H1 (cell line): ENCODE data around the gene GMIP. TPM values are rescaled to one million over a fixed set of nuclear protein-coding genes. Genes with fewer than 3 reads are reported as not detected.
A peak's percentile ranks its signal among the peaks of the same experiment; 100 is the strongest.

Experiments used
- CTCF ChIA-PET: fragments of 300-600 bp; sonication (Branson Sonifier 250); formaldehyde crosslinking; loops from one replicate; lab custom pipeline; 2021; ENCODE audit not compliant: partially characterized antibody; lab: Charles Lee
- POLR2A ChIA-PET: fragments of 300-600 bp; sonication (Branson Sonifier 250); formaldehyde crosslinking; loops from one replicate; lab custom pipeline; 2021; ENCODE audit warnings: inconsistent platforms; ENCODE audit not compliant: partially characterized antibody; lab: Charles Lee
- DNase-seq, 2 experiments: peaks; one replicate each; pipeline versions ENCODE4 v3.0.0 to v3.0.0-alpha.2; 2010 to 2022; ENCODE audit warnings: low spot score in 2 of 2, low read depth in 1 of 2, mixed read lengths in 1 of 2
- FAIRE-seq: peaks from 2 replicates; lab custom pipeline; 2011; peaks lifted over from hg19 to GRCh38; lab: Jason Lieb, UNC
- H2AFZ ChIP-seq: 2 replicates; pipeline ENCODE4 v1.8.1; 2012; ENCODE audit warnings: low read length, inconsistent platforms
- H2AK5ac ChIP-seq: 2 replicates; pipeline ENCODE4 v1.6.1; 2013; ENCODE audit warnings: low read depth, low read length
- H2BK120ac ChIP-seq: replicated peaks from 2 replicates; pipeline ENCODE3; 2013; ENCODE audit warnings: low read depth, low read length, inconsistent platforms
- H2BK12ac ChIP-seq: 2 replicates; pipeline ENCODE4 v1.6.1; 2013; ENCODE audit warnings: low read depth, low read length
- H2BK15ac ChIP-seq: 2 replicates; pipeline ENCODE4 v1.6.1; 2013; ENCODE audit warnings: low read length
- H2BK20ac ChIP-seq: 2 replicates; pipeline ENCODE4 v1.6.1; 2013; ENCODE audit warnings: low read length
- H2BK5ac ChIP-seq: 2 replicates; pipeline ENCODE4 v1.6.1; 2013; ENCODE audit warnings: low read depth, low read length
- H3K14ac ChIP-seq: 2 replicates; pipeline ENCODE4 v1.6.1; 2013; ENCODE audit warnings: inconsistent platforms; ENCODE audit not compliant: insufficient read length
- H3K18ac ChIP-seq: 2 replicates; pipeline ENCODE4 v1.6.1; 2013; ENCODE audit warnings: low read length; ENCODE audit errors: extremely low read depth
- H3K23ac ChIP-seq: 2 replicates; pipeline ENCODE4 v1.6.1; 2013; ENCODE audit warnings: inconsistent platforms; ENCODE audit not compliant: insufficient read length
- H3K23me2 ChIP-seq: 2 replicates; pipeline ENCODE4 v1.6.1; 2013; ENCODE audit warnings: low read depth, low read length
- H3K27ac ChIP-seq: 2 replicates; pipeline ENCODE4 v1.6.1; 2011; ENCODE audit warnings: low read depth, low read length, inconsistent platforms
- H3K27me3 ChIP-seq, 4 experiments: replicated peaks in 1 of 4; 1 replicate in 1 of 4; 2 replicates in 3 of 4; pipeline versions ENCODE4 v1.6.1 to v1.8.1; 2011 to 2013; ENCODE audit warnings: low read length in 3 of 4, mild to moderate bottlenecking in 3 of 4, inconsistent platforms in 2 of 4, mixed read lengths in 2 of 4, moderate library complexity in 1 of 4; ENCODE audit not compliant: control insufficient read depth in 3 of 4, insufficient read depth in 3 of 4; ENCODE audit errors: extremely low read depth in 1 of 4
- H3K36me3 ChIP-seq, 4 experiments: 2 replicates each; pipeline versions ENCODE4 v1.6.1 to v1.8.1; 2011 to 2013; ENCODE audit warnings: mild to moderate bottlenecking in 4 of 4, low read length in 3 of 4, moderate library complexity in 2 of 4, control low read depth in 1 of 4, inconsistent platforms in 1 of 4; ENCODE audit not compliant: insufficient read depth in 4 of 4, control insufficient read depth in 2 of 4
- H3K4ac ChIP-seq: replicated peaks from 2 replicates; pipeline ENCODE3; 2013; ENCODE audit warnings: low read length, low read depth, mixed read lengths, inconsistent platforms; ENCODE audit not compliant: insufficient read length
- H3K4me1 ChIP-seq, 4 experiments: replicated peaks in 1 of 4; 1 replicate in 1 of 4; 2 replicates in 3 of 4; pipeline versions ENCODE4 v1.6.1 to v1.8.1; 2011 to 2013; ENCODE audit warnings: low read length in 3 of 4, inconsistent platforms in 2 of 4, mixed read lengths in 1 of 4; ENCODE audit not compliant: insufficient read depth in 4 of 4, control insufficient read depth in 3 of 4
- H3K4me2 ChIP-seq, 2 experiments: 2 replicates each; pipeline versions ENCODE4 v1.6.1 to v1.8.1; 2011 to 2013; ENCODE audit warnings: low read depth in 2 of 2, low read length in 2 of 2, control low read depth in 1 of 2, inconsistent platforms in 1 of 2, mild to moderate bottlenecking in 1 of 2; ENCODE audit not compliant: insufficient read depth in 1 of 2
- H3K4me3 ChIP-seq, 4 experiments: fragments of 200-600, 300-600 bp in 1 of 4; sonication (generic), shearing (Covaris generic), sonication (Bioruptor Twin) in 1 of 4; 2 replicates each; pipeline versions ENCODE4 v1.5.1 to v1.8.1; 2011 to 2016; ENCODE audit warnings: low read length in 4 of 4, low read depth in 3 of 4, control low read depth in 2 of 4, inconsistent platforms in 2 of 4, mild to moderate bottlenecking in 2 of 4, mixed read lengths in 1 of 4, moderate library complexity in 1 of 4; ENCODE audit not compliant: insufficient read depth in 2 of 4; ENCODE audit errors: extremely low read depth in 1 of 4
- H3K56ac ChIP-seq: replicated peaks from 2 replicates; pipeline ENCODE3; 2013; ENCODE audit warnings: low read depth, mild to moderate bottlenecking, mixed read lengths, low read length, inconsistent platforms; ENCODE audit not compliant: insufficient read length
- H3K79me1 ChIP-seq: 2 replicates; pipeline ENCODE4 v1.6.1; 2013; ENCODE audit warnings: low read depth, low read length, control low read depth
- H3K79me2 ChIP-seq, 2 experiments: 2 replicates each; pipeline versions ENCODE4 v1.6.1 to v1.8.1; 2012 to 2013; ENCODE audit warnings: low read length in 2 of 2, mild to moderate bottlenecking in 2 of 2, inconsistent platforms in 1 of 2; ENCODE audit not compliant: insufficient read depth in 2 of 2, control insufficient read depth in 1 of 2
- H3K9ac ChIP-seq, 4 experiments: replicated peaks in 1 of 4; 1 replicate in 1 of 4; 2 replicates in 3 of 4; pipeline versions ENCODE4 v1.6.1 to v1.8.1; 2011 to 2013; ENCODE audit warnings: low read depth in 3 of 4, low read length in 3 of 4, control low read depth in 2 of 4, mild to moderate bottlenecking in 2 of 4, moderate library complexity in 2 of 4, inconsistent platforms in 1 of 4; ENCODE audit errors: extremely low read depth in 1 of 4
- H3K9me3 ChIP-seq, 2 experiments: 2 replicates each; pipeline versions ENCODE4 v1.6.1 to v1.8.1; 2012 to 2013; ENCODE audit warnings: mild to moderate bottlenecking in 2 of 2, moderate library complexity in 2 of 2, control low read depth in 1 of 2, inconsistent platforms in 1 of 2, low read depth in 1 of 2, low read length in 1 of 2, mixed read lengths in 1 of 2; ENCODE audit not compliant: insufficient read depth in 2 of 2
- H4K20me1 ChIP-seq, 2 experiments: replicated peaks in 1 of 2; 2 replicates each; pipeline versions ENCODE3 to v1.8.1; 2011 to 2013; ENCODE audit warnings: inconsistent platforms in 2 of 2, low read length in 2 of 2, mild to moderate bottlenecking in 1 of 2; ENCODE audit not compliant: insufficient read depth in 2 of 2, control insufficient read depth in 1 of 2
- H4K5ac ChIP-seq: 2 replicates; pipeline ENCODE4 v1.6.1; 2013; ENCODE audit warnings: low read length, low read depth, mixed read lengths, inconsistent platforms; ENCODE audit not compliant: insufficient read length
- H4K8ac ChIP-seq: 2 replicates; pipeline ENCODE4 v1.8.0; 2013; ENCODE audit warnings: mild to moderate bottlenecking, moderate library complexity, low read length, inconsistent platforms; ENCODE audit not compliant: insufficient read depth; ENCODE audit errors: extremely low read depth
- H4K91ac ChIP-seq: replicated peaks from 2 replicates; pipeline ENCODE3; 2013; ENCODE audit warnings: low read length, mixed read lengths, inconsistent platforms; ENCODE audit not compliant: insufficient read length
- BACH1 ChIP-seq: IDR thresholded peaks from 2 replicates; pipeline ENCODE4 v1.6.1; 2012; ENCODE audit warnings: low read length, improper control_type of control experiment
- CEBPB ChIP-seq: IDR thresholded peaks from 2 replicates; pipeline ENCODE4 v1.6.1; 2012; ENCODE audit warnings: low read depth, low read length
- SIN3A ChIP-seq, 2 experiments: IDR thresholded peaks in 1 of 2; conservative IDR thresholded peaks in 1 of 2; 2 replicates each; pipeline ENCODE4 v1.6.1; 2011 to 2012; ENCODE audit warnings: low read length in 2 of 2, improper control_type of control experiment in 1 of 2, low read depth in 1 of 2, mild to moderate bottlenecking in 1 of 2
- SIRT6 ChIP-seq: IDR thresholded peaks from one replicate; pipeline ENCODE4 v1.7.1; 2012; ENCODE audit warnings: low read length, inconsistent platforms
- SRF ChIP-seq: IDR thresholded peaks from 2 replicates; pipeline ENCODE4 v1.6.1; 2011; ENCODE audit warnings: mild to moderate bottlenecking, low read depth, low read length, moderate library complexity
- TAF1 ChIP-seq: IDR thresholded peaks from 2 replicates; pipeline ENCODE4 v1.6.1; 2011; ENCODE audit warnings: mild to moderate bottlenecking, low read depth, low read length
- WGBS, 2 experiments: shearing (Covaris generic) in 1 of 2; methylation state at CpG; one replicate each; pipeline versions ENCODE4 v1.1.6 to v1.1.7; 2013 to 2015; ENCODE audit warnings: low lambda C conversion rate in 2 of 2, mixed read lengths in 2 of 2, inconsistent platforms in 1 of 2, low coverage in 1 of 2, missing lambda C conversion rate in 1 of 2; ENCODE audit not compliant: insufficient replicate concordance in 2 of 2, insufficient coverage in 1 of 2, insufficient read length in 1 of 2; ENCODE audit errors: extremely low coverage in 1 of 2, missing lambda C conversion rate in 1 of 2; 5-methylcytosine and 5-hydroxymethylcytosine counted together
- polyA plus RNA-seq, 7 experiments: library from polyadenylated mRNA; depleted of rRNA in 3 of 7; stranded (reverse) in 5 of 7; unstranded in 2 of 7; fragments of >200 nt in 5 of 7; fragments of 200-250 nt in 2 of 7; gene quantifications; 1 replicate in 5 of 7; 2 replicates in 1 of 7; 4 replicates in 1 of 7; pipeline versions ENCODE4 v1.2.1 to v1.2.3, GENCODE V29; 2011 to 2013; ENCODE audit warnings: missing spikeins in 2 of 7, mixed read lengths in 2 of 7
- total RNA-seq: library from RNA; stranded (reverse); fragmentation: NEBNext Ultra II Directional; extraction: Animal tissue kit (Norgen Biotek cat#: 25700); gene quantifications from 2 replicates; pipeline ENCODE4 v1.2.1, GENCODE V29; 2021
- TF ChIP-seq, protein P1 (sequence below): IDR thresholded peaks from 2 replicates; pipeline ENCODE4 v1.6.1; 2012; ENCODE audit warnings: inconsistent platforms
- TF ChIP-seq, protein P2 (sequence below): IDR thresholded peaks from 2 replicates; pipeline ENCODE4 v1.6.1; 2011; ENCODE audit warnings: low read depth, mild to moderate bottlenecking, low read length; ENCODE audit not compliant: insufficient read depth
- TF ChIP-seq, protein P3 (sequence below), 3 experiments: IDR thresholded peaks; 1 replicate in 2 of 3; 2 replicates in 1 of 3; pipeline versions ENCODE4 v1.5.1 to v1.6.1; 2011; ENCODE audit warnings: low read length in 3 of 3, mild to moderate bottlenecking in 3 of 3, inconsistent platforms in 2 of 3, low read depth in 1 of 3, moderate library complexity in 1 of 3; ENCODE audit not compliant: insufficient read depth in 1 of 3; ENCODE audit errors: control extremely low read depth in 1 of 3

GMIP gene
- total and polyA plus RNA-seq, 2 of the 8 experiments (the other 6 are each of a cell fraction or from before 2014, with no cell fraction given): 5.7 to 18.1 TPM

DNA sequence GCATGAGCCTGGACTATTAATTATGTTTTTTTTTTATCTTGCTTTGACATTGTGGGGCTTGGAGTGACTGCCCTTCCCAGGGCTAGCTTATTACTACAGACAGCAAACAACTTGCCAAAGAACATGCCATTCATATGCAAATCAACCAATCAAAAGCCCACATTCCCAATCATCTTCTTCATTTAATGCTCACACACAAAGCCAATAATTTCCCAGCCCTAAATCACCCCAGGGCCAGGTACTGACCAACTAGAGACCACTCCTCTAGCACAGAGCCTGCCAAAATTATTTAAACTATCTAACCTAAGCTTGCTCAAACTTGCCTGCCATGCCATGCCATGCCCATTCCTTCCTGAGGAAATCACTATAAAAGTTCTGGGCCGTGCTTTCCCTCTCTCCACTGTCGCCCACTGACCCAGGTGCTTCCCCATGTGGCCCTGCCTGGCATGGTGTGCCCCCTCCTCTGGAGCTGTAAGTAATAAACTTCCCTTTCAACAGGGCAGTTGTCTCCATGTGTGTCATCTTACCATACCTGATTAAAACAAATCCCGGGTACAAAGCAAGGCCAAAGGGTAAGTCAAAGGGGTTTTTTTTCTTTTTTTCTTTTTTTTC lies 40.6 kb downstream of the GMIP start:
- H3K79me1 ChIP-seq: no peaks in the 10 kb centered on the region
- peak overlapping the region; percentile 72; the same call in 1 of the 2 replicates for H2BK5ac ChIP-seq
- no peak overlapping the region for H4K5ac ChIP-seq
- no peaks in the 10 kb centered on the region for H3K23me2 ChIP-seq
- H3K4me1 ChIP-seq: peaks cover 2 to 11% (median 4%) of the 10 kb centered on the region in 4 experiments; a peak in 6 of 7 replicates
- H3K79me2 ChIP-seq: no peaks in the 10 kb centered on the region
- H3K23ac ChIP-seq: no peak overlapping the region
- no peak overlapping the region for H4K91ac ChIP-seq
- H3K27me3 ChIP-seq: no peaks in the 10 kb centered on the region
- no peaks in the 10 kb centered on the region for H3K9me3 ChIP-seq
- H4K20me1 ChIP-seq: no peaks in the 10 kb centered on the region
- 72% methylated on average over 3 of the region's 3 CpGs; no CpG with 5 or more reads in 1 of the 2 experiments for WGBS, 2 experiments
- H2AK5ac ChIP-seq: no peak overlapping the region
- H3K36me3 ChIP-seq: no peaks in the 10 kb centered on the region
- H2BK12ac ChIP-seq: no peak overlapping the region; the same call in 1 of the 2 replicates
- no peak overlapping the region for H3K4ac ChIP-seq
- DNase-seq (no peak), FAIRE-seq (peak; percentile 36)
- POLR2A ChIA-PET: interaction anchor here (0.9 to 2.0 kb wide), 7 partner anchors 9 to 28 kb away, joined by 3 to 5 read pairs (median 3); no protein-coding TSS in a partner anchor
- H2BK15ac ChIP-seq: 0 out of 2 replicates have a peak overlapping the region, but pooled peaks have one; percentile 21
- no peak overlapping the region for H3K14ac ChIP-seq
- no peak overlapping the region for H3K4me3 ChIP-seq
- no peak overlapping the region for H2BK120ac ChIP-seq
- no peak overlapping the region for H2AFZ ChIP-seq
- H3K18ac ChIP-seq: no peak overlapping the region
- no peak overlapping the region for H4K8ac ChIP-seq
- no peak overlapping the region for H3K9ac ChIP-seq
- H3K27ac ChIP-seq: no peak overlapping the region
- H3K56ac ChIP-seq: no peak overlapping the region
- H3K4me2 ChIP-seq: peak overlapping the region in 1 of 2 experiments; percentile 44; a peak in 2 of 4 replicates
- H2BK20ac ChIP-seq: no peak overlapping the region
- CTCF ChIA-PET: interaction anchor here (0.7 to 2.3 kb wide), 7 partner anchors 12 to 70 kb away, joined by 3 to 14 read pairs (median 4); no protein-coding TSS in a partner anchor
- TF ChIP-seq, protein P1, sequence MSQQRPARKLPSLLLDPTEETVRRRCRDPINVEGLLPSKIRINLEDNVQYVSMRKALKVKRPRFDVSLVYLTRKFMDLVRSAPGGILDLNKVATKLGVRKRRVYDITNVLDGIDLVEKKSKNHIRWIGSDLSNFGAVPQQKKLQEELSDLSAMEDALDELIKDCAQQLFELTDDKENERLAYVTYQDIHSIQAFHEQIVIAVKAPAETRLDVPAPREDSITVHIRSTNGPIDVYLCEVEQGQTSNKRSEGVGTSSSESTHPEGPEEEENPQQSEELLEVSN: no peak
- TF ChIP-seq SIN3A (conservative IDR thresholded peaks at IDR 0.05 in 1 of 2, IDR thresholded peaks at IDR 0.05 in 1 of 2; ENCODE audit: low read depth in 1 of 2, low read length in 2 of 2) (no peak), SIRT6 (no peak), CEBPB (no peak), BACH1 (no peak), TAF1 (no peak), SRF (no peak)
- TF ChIP-seq, protein P2, sequence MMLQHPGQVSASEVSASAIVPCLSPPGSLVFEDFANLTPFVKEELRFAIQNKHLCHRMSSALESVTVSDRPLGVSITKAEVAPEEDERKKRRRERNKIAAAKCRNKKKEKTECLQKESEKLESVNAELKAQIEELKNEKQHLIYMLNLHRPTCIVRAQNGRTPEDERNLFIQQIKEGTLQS: no peak
- TF ChIP-seq, protein P3, sequence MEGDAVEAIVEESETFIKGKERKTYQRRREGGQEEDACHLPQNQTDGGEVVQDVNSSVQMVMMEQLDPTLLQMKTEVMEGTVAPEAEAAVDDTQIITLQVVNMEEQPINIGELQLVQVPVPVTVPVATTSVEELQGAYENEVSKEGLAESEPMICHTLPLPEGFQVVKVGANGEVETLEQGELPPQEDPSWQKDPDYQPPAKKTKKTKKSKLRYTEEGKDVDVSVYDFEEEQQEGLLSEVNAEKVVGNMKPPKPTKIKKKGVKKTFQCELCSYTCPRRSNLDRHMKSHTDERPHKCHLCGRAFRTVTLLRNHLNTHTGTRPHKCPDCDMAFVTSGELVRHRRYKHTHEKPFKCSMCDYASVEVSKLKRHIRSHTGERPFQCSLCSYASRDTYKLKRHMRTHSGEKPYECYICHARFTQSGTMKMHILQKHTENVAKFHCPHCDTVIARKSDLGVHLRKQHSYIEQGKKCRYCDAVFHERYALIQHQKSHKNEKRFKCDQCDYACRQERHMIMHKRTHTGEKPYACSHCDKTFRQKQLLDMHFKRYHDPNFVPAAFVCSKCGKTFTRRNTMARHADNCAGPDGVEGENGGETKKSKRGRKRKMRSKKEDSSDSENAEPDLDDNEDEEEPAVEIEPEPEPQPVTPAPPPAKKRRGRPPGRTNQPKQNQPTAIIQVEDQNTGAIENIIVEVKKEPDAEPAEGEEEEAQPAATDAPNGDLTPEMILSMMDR (IDR thresholded peaks at IDR 0.05; ENCODE audit: control extremely low read depth in 1 of 3, insufficient read depth in 1 of 3, low read depth in 1 of 3, low read length in 3 of 3): no peak
